GM21360 (cell line): ENCODE results near the gene TSKS.
A peak's percentile ranks its signal among the peaks of the same experiment; 100 is the strongest.
"Not testable (repeated sequence)": the region's sequence is repeated elsewhere in the genome, so short reads cannot be mapped to it uniquely, and the experiment has no call there.

ENCODE experiments used
- ATAC-seq: cut with Tn5 transposase; IDR thresholded peaks from one replicate; pipeline ENCODE4 v1.9.1; 2021; ENCODE audit warnings: mild to moderate bottlenecking, moderate library complexity; ENCODE audit not compliant: unreplicated experiment

TSKS gene

DNA sequence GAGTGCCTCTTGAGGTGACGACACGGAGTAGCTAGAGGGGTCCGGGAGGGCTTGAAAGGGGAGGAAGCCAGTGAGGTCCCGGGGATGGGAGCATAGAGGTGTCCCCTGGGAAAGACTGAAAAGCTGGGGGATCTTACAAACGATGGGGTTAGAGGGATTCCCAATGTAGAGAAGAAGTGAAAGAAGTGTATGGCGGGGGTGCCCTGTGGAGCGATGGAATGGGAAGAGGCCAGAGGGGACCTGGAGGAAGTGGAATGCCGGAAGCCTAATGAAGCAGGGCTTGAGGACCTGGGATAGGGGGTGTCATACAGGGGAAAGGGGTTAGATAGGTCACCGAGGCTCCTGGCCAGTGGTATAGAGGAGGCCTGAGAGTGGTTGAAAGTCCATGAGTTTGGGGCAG lies 4.3 kb upstream of the TSKS start:
- ATAC-seq = no peak

DNA sequence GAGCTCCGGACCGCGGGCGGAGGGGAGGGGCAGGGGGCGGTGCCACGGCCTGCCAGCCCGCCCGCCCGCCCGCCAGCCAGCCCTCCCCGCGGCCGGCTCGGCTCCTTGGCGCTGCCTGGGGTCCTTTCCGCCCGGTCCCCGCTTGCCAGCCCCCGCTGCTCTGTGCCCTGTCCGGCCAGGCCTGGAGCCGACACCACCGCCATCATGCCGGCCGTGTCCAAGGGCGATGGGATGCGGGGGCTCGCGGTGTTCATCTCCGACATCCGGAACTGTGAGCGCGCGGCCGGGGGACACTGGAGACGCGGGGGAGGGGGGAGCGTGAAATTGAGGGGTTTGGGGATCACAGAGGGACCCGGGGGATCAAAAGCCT lies 3.8 kb upstream of the TSKS start, which contains the start of gene AP2A1:
AP2A1 (plus strand) TSS at position 72 of the 370 bp plus-strand sequence; CDS start at position 205, 133 bp downstream.
- ATAC-seq = no peak

DNA sequence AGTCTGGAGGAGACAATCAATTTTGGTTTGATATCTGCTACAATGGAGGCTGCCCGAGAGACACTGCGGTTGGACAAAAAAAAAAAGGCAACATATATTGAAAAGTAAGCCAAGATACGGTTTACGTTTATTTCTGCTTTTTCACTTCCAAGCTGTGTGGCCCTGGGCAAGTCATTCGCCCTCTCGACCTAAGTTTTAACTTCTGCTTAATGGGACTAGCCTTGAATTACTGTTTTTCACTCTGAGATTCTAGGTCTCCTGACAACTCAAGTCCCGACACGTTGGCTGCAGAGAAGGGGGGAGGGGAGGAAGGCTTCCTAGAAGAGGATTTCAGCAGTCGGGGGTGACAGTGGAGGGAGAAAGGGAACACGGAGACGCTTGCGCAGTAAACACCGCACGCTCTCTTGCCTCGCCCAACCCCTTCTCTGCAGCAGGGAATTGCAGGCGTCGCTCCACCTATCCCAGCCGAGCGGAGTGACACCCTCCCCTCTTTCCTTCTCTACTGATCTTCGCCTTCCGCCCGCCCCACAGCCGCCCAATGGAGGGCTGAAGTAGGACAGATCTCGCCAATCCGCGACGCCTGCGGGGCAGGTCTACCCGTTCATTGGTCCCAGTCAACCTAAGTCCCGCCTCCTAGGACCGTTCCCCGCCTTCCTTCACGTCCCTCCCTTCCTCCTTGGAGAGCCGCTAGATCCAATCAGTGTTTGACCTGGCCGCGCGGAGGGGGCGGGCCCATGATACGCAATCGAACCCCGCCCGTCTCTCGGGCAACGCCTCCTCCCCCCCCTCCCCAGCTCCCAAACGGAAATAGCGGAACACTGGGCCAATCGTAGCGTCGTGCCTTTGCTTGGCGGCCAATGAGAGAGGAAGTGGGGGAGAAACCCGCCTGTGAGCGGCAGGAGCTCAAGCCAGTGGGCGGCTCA lies 3.2 kb upstream of the TSKS start:
- ATAC-seq = peak; percentile 93

DNA sequence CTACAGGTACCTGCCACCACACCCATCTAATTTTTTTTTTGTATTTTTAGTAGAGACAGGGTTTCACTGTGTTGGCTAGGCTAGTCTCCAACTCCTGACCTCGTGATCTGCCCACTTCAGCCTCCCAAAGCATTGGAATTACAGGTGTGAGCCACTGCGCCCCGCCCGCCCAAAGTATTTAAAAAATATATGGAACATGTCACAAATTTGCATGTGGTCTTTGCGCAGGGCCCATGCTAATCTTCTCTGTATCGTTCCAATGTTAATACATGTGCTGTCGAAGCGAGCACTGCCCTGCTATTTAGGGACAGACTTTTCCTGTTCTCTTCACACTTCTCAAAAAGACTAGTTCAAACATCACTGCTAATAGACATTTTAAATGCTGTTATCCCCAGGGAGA lies 1.2 kb upstream of the TSKS start:
- no peak for ATAC-seq

DNA sequence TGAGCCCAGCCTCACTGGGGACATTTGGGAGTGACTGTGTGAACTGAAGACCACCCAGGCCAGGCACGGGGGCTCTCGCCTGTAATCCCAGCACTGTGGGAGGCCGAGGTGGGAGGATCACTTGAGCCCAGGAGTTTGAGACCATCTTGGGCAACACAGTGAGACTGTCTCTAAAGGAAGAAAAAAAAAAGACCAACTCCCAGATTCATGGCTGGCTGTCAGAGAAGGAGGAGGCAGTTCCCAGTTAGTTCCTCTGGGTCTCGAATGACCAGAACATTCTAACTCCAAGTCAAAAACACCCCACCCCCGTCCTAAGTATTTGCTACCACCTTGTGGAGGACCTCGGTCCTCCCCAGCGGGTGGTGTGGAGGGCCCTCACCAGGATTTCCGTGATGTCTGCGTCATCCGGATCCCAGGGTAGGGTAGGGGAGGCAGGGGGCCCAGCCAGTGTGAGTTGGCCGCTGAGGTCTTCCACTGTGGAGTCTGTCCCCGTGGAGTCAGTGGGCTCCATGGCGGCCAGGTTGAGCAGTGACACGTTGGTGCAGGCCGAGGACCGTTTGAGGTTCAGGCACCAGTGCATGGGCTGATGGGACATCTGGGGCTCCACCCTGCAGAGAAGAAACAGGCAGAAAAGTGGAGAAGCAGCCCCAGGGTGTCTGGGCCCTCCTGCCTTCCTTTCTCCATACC lies 1.3 kb downstream of the TSKS start:
- no peak for ATAC-seq

DNA sequence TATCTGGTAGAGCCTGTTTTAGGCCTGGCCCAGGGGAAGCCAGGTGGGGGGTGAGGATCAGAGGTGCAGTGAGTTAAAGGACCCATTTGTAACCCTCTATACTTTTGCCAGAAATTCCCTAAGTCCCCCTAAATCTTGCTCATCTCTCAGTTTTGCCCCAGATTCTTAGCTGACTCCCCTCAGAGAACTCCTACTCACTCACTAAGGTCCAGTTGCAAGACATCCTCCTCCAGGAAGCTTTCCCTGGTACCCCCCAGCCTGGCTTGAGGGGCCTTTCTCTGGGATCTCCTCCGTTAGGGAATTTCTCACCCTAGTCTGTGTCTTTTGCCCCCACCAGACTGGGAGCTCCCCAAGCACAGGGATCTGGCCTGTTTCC lies 1.9 kb downstream of the TSKS start:
- ATAC-seq = no peak

DNA sequence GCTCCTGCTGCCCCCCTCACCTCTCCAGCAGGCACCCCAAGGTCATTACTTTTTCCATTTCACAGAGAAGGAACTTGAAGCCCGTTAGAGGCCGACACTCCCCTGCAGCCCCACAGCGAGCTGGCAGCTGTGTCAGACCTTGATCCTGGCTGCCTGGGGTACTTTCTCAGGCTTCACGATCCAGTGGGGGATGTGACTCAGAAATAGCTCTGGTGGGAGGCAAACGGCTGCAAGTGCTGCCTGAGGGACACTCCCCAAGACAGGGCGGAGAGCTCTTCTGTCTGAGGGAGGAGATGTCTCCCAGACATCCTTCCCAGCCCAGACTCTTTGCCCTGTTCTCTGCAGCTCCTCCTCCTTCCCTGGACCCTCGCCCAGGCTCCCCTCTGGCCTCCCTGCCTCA lies 4.8 kb downstream of the TSKS start:
- ATAC-seq = no peak

DNA sequence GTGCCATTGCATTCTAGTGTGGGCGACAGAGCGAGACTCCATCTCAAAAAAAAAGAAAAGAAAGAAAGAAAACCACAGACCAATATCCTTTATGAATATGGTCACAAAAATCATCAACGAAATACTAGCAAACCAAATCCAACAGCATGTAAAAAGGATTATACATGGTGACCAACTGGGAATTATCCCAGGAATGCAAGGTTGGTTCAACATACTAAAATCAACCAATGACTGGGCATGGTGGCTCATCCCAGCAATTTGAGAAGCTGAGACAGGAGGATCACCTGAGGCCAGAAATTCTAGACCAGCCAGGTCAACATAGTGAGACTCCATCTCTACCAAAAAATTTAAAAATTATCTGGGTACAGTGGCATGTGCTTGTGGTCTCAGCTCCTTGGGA lies 7.2 kb downstream of the TSKS start:
- no peak for ATAC-seq

DNA sequence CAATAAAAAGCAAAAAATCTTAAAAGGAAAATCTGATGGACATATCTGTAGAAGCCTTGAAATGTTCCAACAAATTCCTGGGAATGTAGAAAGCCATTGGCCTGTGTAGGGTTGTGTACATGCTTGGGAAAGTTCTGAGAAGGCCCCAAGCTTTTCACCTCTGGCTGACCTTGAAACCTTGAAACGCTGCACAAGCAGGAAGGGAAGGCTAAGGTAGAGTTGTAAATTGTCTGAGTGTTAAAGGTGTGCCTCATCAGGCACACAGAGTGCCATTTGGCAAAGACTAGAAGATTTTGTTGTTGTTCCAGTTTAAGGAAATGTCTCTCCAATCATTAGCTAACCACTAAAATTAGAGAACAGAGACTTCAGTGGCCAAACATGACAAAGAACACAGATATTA lies 10.4 kb downstream of the TSKS start:
- ATAC-seq = no peak

DNA sequence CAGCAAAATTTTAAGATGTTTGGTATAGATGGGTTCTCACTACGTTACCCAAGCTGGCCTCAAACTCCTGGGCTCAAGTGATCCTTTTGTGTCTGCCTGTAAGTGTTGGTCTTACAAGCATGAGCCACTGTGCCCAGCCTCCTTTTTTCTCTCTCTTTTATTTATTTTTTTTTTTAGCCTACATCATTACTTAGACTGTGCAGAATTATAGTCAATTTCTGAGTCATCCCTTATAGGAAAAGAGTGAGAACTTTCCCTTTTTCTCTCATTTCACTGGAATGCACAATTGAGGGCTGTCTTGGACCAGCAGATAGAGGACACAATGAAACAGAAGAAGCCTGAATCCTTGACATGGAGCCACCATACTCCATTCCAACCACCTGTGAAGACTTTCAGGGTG lies 13.3 kb downstream of the TSKS start:
- ATAC-seq = no peak

DNA sequence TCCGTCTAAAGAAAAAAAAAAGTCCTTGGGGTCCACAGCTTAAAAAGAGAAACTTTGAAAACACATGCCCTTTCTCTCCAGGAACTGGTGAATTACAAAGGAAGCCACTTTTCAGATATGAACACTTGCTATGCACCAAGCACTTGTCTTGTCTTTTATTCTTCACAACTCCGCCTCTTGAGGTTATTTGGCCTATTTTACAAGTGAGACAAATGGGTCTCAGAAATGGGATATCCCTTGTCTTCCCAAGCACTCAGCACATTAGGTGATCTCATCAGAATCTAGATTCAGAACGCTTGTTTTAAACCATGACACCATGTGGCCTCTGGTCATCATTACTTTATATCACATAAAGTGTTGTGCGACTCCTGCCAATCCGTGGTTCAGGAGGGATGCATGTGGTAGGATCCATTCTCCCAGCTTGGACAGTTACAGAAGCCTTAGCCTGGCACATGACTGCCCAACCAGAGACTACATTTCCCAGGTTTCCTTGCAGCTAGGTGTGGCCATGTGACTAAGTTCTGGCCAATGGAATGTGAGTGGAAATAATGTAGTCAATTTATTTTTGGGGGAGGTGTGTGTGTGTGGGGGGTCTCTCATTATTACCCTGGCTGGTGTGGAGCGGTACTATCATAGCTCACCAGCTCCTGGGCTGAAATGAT lies 13.9 kb downstream of the TSKS start:
- ATAC-seq = no peak

DNA sequence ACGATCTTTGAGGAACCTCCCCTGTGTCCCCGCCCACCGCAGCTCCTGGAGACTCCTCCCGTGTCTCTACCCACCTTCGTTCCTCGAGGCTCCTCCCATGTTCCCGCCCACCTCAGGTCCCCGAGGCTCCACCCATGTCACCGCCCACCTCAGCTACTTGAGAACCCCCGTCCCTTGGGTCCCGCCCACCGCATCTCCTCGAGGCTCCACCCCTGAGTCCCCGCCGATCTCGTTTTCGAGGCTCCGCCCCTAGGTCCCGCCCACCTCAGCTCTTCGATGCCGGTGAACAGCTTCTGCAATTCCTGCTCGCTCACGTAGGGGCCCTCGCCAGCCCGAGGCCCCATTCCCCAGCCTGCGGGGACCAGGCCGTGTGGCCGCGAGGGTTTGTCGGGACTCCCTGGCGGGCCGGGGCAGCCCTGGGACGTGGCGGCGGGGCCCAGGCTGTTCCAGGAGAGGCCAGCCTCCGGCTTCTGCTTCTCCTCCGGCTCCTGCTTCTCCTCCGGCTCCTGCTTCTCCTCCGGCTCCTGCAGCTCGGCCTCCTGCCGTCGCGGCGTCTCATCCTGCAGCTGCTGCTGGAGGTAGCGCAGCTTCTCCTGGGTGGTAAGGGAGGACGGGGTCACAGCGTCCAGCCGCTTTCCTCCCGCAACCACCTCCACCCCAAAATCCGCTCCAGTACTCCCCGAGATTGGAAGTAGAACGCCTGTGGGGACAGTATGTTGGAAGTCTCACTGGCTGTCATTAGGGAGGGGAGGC lies 16.7 kb downstream of the TSKS start:
- ATAC-seq = no peak

DNA sequence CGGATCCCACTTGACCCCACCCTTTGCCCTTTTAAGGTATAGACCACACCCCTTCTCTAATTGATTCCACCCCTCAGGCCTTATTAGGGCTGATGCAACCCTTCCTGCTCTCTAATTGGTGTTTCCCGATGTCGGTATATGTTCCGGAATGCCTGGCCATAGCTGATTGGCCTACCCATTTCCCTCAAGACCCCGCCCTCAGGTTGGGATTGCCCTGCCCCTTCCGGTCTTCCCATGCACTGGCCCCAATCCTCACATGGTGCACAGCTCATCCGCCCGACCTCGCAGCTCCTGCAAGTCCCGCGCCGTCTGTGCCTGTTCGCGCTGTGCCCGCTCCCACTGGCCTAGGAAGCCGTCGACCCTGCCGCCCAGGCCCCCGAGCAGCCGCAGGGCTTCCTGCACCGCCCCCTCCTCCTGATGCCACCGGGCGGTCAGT lies 18.1 kb downstream of the TSKS start:
- no peak for ATAC-seq

DNA sequence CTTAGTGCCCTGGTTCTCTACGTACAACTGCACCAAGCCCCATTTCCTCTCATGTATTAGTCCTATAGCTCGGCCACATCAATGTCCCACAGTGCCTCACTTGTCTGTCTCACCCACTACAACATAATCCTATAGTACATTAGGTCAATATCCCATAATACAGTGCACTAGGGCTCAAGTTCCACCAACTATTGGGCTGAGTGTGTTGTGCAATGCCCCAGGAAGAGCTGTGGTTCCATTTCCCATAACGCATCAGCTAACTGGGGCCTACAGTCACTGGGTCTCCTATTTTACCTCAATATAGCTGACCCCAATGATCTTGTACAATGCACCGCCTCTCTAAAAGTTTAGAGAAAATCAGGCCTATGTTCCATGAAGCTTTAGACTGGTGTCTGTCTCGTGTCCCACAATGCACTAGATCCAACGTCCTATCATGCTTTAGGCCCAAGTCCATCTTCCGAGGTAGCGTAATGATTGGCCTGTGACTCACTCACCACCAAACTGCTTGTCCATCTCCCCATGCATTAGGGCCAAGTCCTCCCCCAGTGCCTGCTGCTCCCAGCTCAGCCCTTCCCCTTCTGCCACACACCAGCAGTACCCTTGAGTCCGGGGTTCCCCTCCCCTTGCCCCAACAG lies 21.8 kb downstream of the TSKS start:
- no peak for ATAC-seq

DNA sequence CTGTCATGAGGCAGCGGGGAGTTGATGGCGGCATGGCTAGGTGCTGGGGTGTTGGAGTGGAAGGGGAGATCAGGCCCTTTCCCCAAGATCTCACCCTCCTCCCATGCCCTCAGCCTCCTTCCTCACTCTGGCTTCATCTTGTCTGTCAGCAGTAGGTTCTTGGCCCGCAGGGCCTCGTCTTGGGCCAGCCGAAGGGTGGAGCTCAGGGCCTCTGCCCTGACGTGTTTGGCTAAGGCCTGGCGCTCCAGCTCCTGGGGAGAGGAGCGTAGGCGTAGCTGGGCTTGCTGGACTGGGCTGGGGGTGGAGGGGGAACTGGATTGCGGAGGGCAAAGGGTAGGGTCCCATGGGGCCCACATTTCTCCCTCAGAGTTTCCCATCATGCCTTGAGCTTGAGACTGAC lies 23.2 kb downstream of the TSKS start:
- ATAC-seq = no peak

DNA sequence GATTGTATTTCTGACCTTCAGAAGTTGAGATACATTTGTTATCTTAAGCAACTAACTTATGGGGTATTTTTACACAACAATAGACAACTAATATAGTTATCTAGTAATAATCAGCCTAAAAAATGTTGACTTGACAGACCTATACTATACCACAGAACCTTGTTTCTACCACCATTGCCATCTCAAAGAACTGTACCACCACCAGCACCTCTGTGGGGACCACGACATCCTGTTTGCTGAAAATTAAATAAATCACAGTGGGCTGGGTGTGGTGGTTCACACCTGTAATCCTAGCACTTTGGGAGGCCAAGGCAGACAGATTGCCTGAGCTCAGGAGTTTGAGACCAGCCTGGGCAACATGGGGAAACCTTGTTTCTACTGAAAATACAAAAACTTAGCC lies 24.0 kb downstream of the TSKS start:
- no peak for ATAC-seq

DNA sequence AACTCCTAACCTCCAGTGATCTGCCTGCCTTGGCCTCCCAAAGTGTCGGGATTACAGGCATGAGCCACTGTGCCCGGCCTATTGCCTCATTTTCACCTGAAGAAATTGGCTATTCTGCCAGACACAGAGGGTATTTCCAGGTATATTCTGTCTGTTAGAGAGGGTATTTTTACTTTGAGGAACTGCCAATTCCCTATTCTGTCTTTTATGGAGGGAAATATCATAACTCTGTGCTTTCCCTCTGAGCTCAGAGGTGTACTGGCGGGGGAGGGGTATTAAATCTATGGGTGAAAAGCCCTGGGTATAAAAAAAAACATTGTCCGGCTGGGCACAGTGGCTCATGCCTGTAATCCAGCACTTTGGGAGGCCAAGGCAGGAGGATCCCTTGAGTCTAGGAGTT lies 24.8 kb downstream of the TSKS start:
- ATAC-seq = no peak

DNA sequence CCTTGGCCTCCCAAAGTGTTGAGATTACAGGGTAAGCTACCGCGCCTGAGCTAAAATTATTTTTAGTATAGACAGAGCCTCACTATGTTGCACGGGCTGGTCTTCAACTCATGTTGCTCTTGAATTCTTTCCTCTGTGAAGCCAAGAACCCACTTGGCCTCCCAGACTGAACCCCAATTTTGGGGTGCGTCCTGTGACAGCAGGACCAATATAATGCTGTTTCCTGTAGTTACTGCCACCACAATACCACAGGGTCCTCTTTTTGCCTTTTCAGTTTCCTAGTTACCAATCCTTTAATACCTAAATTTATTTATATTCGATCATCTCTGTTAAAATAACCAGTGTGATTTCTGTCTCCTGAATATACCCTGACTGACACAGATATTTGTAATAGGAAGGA lies 32.9 kb downstream of the TSKS start:
- no peak for ATAC-seq

DNA sequence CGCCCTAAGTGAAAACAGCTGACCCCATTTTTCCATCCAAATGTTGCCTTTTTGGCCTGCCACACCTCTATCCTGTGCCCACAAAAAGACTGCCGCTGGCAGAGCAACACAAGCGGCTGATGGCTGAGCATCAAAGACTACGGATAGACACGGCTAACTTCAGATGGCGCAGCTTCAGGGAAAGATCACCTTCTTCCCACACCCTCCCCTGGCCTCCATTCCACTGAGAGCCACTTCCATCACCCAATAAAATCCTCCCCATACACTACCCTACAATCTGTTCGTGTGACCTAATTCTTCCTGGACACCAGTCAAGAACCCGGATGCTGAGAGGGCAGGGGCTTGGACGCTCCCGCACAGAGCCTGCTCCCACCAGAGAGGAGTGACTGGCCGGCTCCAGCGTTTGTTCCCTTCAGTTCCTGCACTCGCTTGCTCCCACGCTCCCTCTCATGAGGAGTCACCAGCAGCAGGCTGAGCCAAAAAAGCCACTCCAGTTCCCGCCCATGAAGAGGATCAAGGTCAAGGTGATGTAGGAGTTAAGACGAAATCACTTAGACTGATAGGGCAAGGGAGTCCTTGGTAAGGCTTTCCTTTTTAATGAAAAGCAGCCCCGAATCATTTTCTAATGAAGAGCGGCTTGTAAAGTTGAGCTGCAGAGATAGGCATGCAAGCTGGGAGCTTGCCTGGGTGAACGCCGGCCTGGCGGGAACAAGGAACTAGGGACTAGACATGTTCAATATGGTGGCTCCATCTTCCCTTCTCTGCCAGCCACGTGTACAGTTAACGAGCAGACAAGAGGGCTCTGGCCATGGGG lies 35.7 kb downstream of the TSKS start:
- ATAC-seq = no peak

DNA sequence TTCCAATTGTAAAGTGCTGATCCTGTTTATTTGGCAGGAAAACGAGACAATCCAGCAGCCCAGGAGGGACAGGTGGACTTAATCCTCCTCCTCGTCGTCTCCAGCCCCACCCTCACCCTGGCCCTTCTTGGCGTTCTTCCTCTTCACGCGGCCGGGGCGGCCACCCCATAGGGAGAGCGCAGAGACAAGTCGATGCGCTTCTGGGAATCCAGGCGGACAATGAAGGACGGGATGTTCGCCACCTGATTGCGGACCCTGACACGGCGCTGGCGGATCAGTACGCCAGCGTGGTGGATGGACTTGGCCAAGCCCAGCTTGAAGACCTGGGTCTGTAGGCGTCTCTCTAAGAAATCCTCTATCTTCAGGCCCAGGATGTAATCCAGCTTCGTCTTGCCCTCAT lies 43.7 kb downstream of the TSKS start:
- ATAC-seq = not testable (repeated sequence)
